HG02885 (cell line): ENCODE results near the gene PAX7.

Experiments
- ATAC-seq: cut with Tn5 transposase; IDR thresholded peaks from one replicate; pipeline ENCODE4 v1.9.1; 2021; ENCODE audit warnings: mild to moderate bottlenecking; ENCODE audit not compliant: unreplicated experiment, poor library complexity

PAX7 gene

GRCh38 chr1:18618546-18619466 lies 11.8 kb upstream of the PAX7 start:
- ATAC-seq: no peak

- ATAC-seq: no peak
These were observed 11.2 kb upstream of the PAX7 start for GRCh38 chr1:18619467-18619835.

- ATAC-seq: no peak
These were observed 2.1 kb upstream of the PAX7 start for GRCh38 chr1:18628511-18628910.

- no peak for ATAC-seq
These were observed 761 bp upstream of the PAX7 start for GRCh38 chr1:18629659-18630510.

- ATAC-seq: no peak
These were observed 1.0 kb downstream of the PAX7 start for GRCh38 chr1:18631496-18632217.

- no peak for ATAC-seq
These were observed 1.6 kb downstream of the PAX7 start for GRCh38 chr1:18632218-18632588.

GRCh38 chr1:18632783-18633421 lies 2.3 kb downstream of the PAX7 start:
- no peak for ATAC-seq

GRCh38 chr1:18633422-18634155 lies 2.9 kb downstream of the PAX7 start:
- ATAC-seq: no peak

- ATAC-seq: no peak
These were observed 3.6 kb downstream of the PAX7 start for GRCh38 chr1:18634276-18634675.

- ATAC-seq: no peak
These were observed 4.5 kb downstream of the PAX7 start for GRCh38 chr1:18635070-18635577.

GRCh38 chr1:18635891-18636595 lies 5.4 kb downstream of the PAX7 start:
- no peak for ATAC-seq

- ATAC-seq: no peak
These were observed 6.2 kb downstream of the PAX7 start for GRCh38 chr1:18636596-18637508.

- no peak for ATAC-seq
These were observed 6.9 kb downstream of the PAX7 start for GRCh38 chr1:18637511-18637960.

GRCh38 chr1:18637962-18638834 lies 7.6 kb downstream of the PAX7 start:
- ATAC-seq: no peak

- no peak for ATAC-seq
These were observed 8.3 kb downstream of the PAX7 start for GRCh38 chr1:18638835-18639364.

- no peak for ATAC-seq
These were observed 8.9 kb downstream of the PAX7 start for GRCh38 chr1:18639368-18640055.
